ENCODE results near the gene C2orf69. TPM values are rescaled to one million over a fixed set of nuclear protein-coding genes. Genes with fewer than 3 reads are reported as not detected.

C2orf69 gene
- total and polyA plus RNA-seq, 2 donors (not counting 1 experiment from before 2014, with no cell fraction given): 3.7 to 12.9 TPM

DNA sequence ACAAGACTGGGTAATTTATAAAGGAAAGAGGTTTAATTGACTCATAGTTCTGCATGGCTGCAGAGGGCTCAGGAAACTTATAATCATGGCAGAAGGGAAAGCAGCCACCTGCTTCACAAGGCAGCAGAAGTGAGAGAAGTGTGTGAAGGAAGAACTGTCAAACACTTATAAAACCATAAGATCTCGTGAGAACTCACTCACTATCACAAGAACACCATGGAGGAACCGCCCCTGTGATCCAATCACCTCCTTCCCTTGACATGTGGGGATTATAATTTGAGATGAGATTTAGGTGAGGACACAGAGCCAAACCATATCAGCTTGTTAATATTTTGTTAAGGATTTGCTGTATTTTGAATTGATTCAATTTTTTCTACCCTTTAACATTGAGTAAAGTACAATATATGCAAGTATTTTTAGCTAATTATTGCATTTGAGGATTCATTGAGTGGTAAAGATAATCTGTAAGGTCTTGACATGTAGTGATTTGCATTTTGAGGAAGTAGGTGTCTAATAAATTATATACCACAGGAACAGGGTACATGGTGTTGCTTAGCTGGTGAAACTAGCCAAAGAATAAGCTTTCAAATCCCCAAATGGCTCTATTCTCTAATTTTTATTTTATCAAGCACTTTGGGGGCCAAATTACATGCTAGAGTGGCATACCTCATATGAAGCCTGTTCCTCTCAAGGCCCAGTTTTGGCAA, 3.9 kb upstream of the C2orf69 start:
- Histone ChIP-seq H3K4me2 (replicated peaks; ENCODE audit: low read depth, low read length, poor library complexity, severe bottlenecking) (no peak overlapping the region), H3K4me1 (ENCODE audit: control insufficient read depth in 2 of 2, insufficient read depth in 2 of 2, low read length in 2 of 2) (peaks cover 8 to 16% of the 10 kb centered on the region in 2 donors), H3K79me2 (ENCODE audit: control insufficient read depth, insufficient read depth, low read length) (peaks cover 5% of the 10 kb centered on the region), H3K27ac (ENCODE audit: low read length in 2 of 2) (no peak overlapping the region), H3K9me3 (ENCODE audit: control extremely low read depth in 1 of 3, control insufficient read depth in 2 of 3, insufficient read depth in 1 of 3, low read length in 2 of 3) (no peaks in the 10 kb centered on the region), H3K27me3 (replicated peaks in 1 of 4; ENCODE audit: control extremely low read depth in 1 of 4, control insufficient read depth in 3 of 4, insufficient read depth in 4 of 4, low read length in 3 of 4) (no peaks in the 10 kb centered on the region), H3K4me3 (ENCODE audit: control extremely low read depth in 1 of 5, extremely low read depth in 1 of 5, insufficient read depth in 1 of 5, low read depth in 2 of 5, low read length in 4 of 5) (no peak overlapping the region), H3K36me3 (replicated peaks in 1 of 2; ENCODE audit: control extremely low read depth in 1 of 2, control insufficient read depth in 1 of 2, extremely low read depth in 1 of 2, insufficient read depth in 2 of 2, low read length in 1 of 2) (no peaks in the 10 kb centered on the region), H4K20me1 (ENCODE audit: control insufficient read depth, insufficient read depth, low read length, poor library complexity, severe bottlenecking) (no peaks in the 10 kb centered on the region), H2AFZ (ENCODE audit: insufficient read depth, low read depth, low read length, poor library complexity, severe bottlenecking) (no peak overlapping the region), H3K9ac (ENCODE audit: low read length) (no peak overlapping the region)
- Mint-ChIP-seq H3K4me3 (no peak overlapping the region), H3K27ac (no peak overlapping the region), H3K27me3 (no peaks in the 10 kb centered on the region), H3K9me3 (ENCODE audit: insufficient read depth) (no peaks in the 10 kb centered on the region), H3K4me1 (peaks cover 22% of the 10 kb centered on the region)
- DNase-seq (no peak), ATAC-seq (ENCODE audit: low read depth) (no peak)
- no CpG with 5 or more reads among the region's 2 CpGs for WGBS (ENCODE audit: insufficient coverage)
- POLR2A ChIA-PET: interaction anchor here (0.7 kb wide), 1 partner anchor 423 kb away, joined by 4 read pairs; no protein-coding TSS in a partner anchor
- CTCF ChIA-PET: no interaction called here
- TF ChIP-seq, protein P1, sequence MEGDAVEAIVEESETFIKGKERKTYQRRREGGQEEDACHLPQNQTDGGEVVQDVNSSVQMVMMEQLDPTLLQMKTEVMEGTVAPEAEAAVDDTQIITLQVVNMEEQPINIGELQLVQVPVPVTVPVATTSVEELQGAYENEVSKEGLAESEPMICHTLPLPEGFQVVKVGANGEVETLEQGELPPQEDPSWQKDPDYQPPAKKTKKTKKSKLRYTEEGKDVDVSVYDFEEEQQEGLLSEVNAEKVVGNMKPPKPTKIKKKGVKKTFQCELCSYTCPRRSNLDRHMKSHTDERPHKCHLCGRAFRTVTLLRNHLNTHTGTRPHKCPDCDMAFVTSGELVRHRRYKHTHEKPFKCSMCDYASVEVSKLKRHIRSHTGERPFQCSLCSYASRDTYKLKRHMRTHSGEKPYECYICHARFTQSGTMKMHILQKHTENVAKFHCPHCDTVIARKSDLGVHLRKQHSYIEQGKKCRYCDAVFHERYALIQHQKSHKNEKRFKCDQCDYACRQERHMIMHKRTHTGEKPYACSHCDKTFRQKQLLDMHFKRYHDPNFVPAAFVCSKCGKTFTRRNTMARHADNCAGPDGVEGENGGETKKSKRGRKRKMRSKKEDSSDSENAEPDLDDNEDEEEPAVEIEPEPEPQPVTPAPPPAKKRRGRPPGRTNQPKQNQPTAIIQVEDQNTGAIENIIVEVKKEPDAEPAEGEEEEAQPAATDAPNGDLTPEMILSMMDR (IDR thresholded peaks at IDR 0.05): no peak
- TF ChIP-seq EZH2 (IDR thresholded peaks at IDR 0.05; ENCODE audit: borderline replicate concordance, insufficient read depth, low read depth, low read length, poor library complexity, severe bottlenecking): no peak
- intact Hi-C loops (cut with micrococcal nuclease): no loop called here

- Histone ChIP-seq H3K9me3 (ENCODE audit: control extremely low read depth in 1 of 3, control insufficient read depth in 2 of 3, insufficient read depth in 1 of 3, low read length in 2 of 3) (no peaks in the 10 kb centered on the region), H3K4me1 (ENCODE audit: control insufficient read depth in 2 of 2, insufficient read depth in 2 of 2, low read length in 2 of 2) (peaks cover 12 to 26% of the 10 kb centered on the region in 2 donors), H3K9ac (ENCODE audit: low read length) (peak overlapping the region; percentile 95), H4K20me1 (ENCODE audit: control insufficient read depth, insufficient read depth, low read length, poor library complexity, severe bottlenecking) (no peaks in the 10 kb centered on the region), H3K4me2 (replicated peaks; ENCODE audit: low read depth, low read length, poor library complexity, severe bottlenecking) (peak overlapping the region; percentile 84), H3K79me2 (ENCODE audit: control insufficient read depth, insufficient read depth, low read length) (peaks cover 32% of the 10 kb centered on the region), H3K27me3 (replicated peaks in 1 of 4; ENCODE audit: control extremely low read depth in 1 of 4, control insufficient read depth in 3 of 4, insufficient read depth in 4 of 4, low read length in 3 of 4) (no peaks in the 10 kb centered on the region), H3K36me3 (replicated peaks in 1 of 2; ENCODE audit: control extremely low read depth in 1 of 2, control insufficient read depth in 1 of 2, extremely low read depth in 1 of 2, insufficient read depth in 2 of 2, low read length in 1 of 2) (no peaks in the 10 kb centered on the region), H3K4me3 (ENCODE audit: control extremely low read depth in 1 of 5, extremely low read depth in 1 of 5, insufficient read depth in 1 of 5, low read depth in 2 of 5, low read length in 4 of 5) (peak overlapping the region; percentile 60 to 98 (median 87)), H3K27ac (ENCODE audit: low read length in 2 of 2) (peak overlapping the region; percentile 97 to 98), H2AFZ (ENCODE audit: insufficient read depth, low read depth, low read length, poor library complexity, severe bottlenecking) (peak overlapping the region; percentile 90)
- ATAC-seq (ENCODE audit: low read depth): no peak
- Mint-ChIP-seq H3K4me1 (peaks cover 43% of the 10 kb centered on the region), H3K9me3 (ENCODE audit: insufficient read depth) (no peaks in the 10 kb centered on the region), H3K27me3 (no peaks in the 10 kb centered on the region), H3K4me3 (peak overlapping the region; percentile 89), H3K27ac (peak overlapping the region; percentile 87)
- TF ChIP-seq, protein P1 (IDR thresholded peaks at IDR 0.05): no peak
- no peak for TF ChIP-seq EZH2 (IDR thresholded peaks at IDR 0.05; ENCODE audit: borderline replicate concordance, insufficient read depth, low read depth, low read length, poor library complexity, severe bottlenecking)
- intact Hi-C loops (cut with micrococcal nuclease): loop anchor here (1.0 to 5.0 kb wide), 7 partner anchors 45 to 1867 kb away; partner anchors contain the start of genes CASP10, FTCDNL1, KCTD18 and MAIP1
- no peak for DNase-seq
- CTCF ChIA-PET: no interaction called here
- WGBS (ENCODE audit: insufficient coverage): 36% methylated on average over 13 of the region's 18 CpGs
- POLR2A ChIA-PET: no interaction called here
Observed at GRCh38 chr2:199910338-199911051, 598 bp upstream of the C2orf69 start.

All from B cell (primary cell).